Peyer's patch (tissue), 4 donors: Measurements from ENCODE around the gene TFCP2. TPM values are rescaled to one million over a fixed set of nuclear protein-coding genes. Genes with fewer than 3 reads are reported as not detected.
A peak's percentile ranks its signal among the peaks of the same experiment; 100 is the strongest.

ENCODE experiments used
- DNase-seq, 3 donors: peaks; one replicate each; pipeline ENCODE4 v3.0.0-alpha.2; 2017 to 2019
- H3K27ac ChIP-seq, 4 donors: fragments of 200-600 bp; sonication (generic); one replicate each; pipeline ENCODE4 v1.5.1; 2016 to 2019
- H3K27me3 ChIP-seq, 2 donors: fragments of 200-600 bp; sonication (generic); one replicate each; pipeline ENCODE4 v1.5.1; 2019
- H3K36me3 ChIP-seq, 3 donors: fragments of 200-600 bp; sonication (generic); one replicate each; pipeline ENCODE4 v1.5.1; 2016 to 2019
- H3K4me1 ChIP-seq, 4 donors: fragments of 200-600 bp; sonication (generic); one replicate each; pipeline ENCODE4 v1.5.1; 2016 to 2019
- H3K4me3 ChIP-seq, 4 donors: fragments of 200-600 bp; sonication (generic); 1 replicate in 3 of 4; 2 replicates in 1 of 4; pipeline ENCODE4 v1.5.1; 2016 to 2019; ENCODE audit warnings: mild to moderate bottlenecking in 1 of 4
- H3K9me3 ChIP-seq, 4 donors: fragments of 200-600 bp; sonication (generic); one replicate each; pipeline ENCODE4 v1.5.1; 2016 to 2019; ENCODE audit warnings: mild to moderate bottlenecking in 1 of 4
- POLR2A ChIP-seq, 2 donors: fragments of 450-650 bp; IDR thresholded peaks; one replicate each; pipeline ENCODE4 v1.5.1; 2017; ENCODE audit warnings: antibody characterized with exemption in 2 of 2, mild to moderate bottlenecking in 2 of 2, moderate library complexity in 2 of 2
- total RNA-seq, 4 donors: library from RNA; depleted of rRNA; stranded (reverse); fragments of >200 nt; gene quantifications; one replicate each; pipeline ENCODE4 v1.1.0, GENCODE V29; 2016
- TF ChIP-seq, protein P1 (sequence below), 6 experiments: fragments of 450-650 bp in 4 of 6; fragments of 200-600 bp in 2 of 6; sonication (generic) in 1 of 6; IDR thresholded peaks; one replicate each; pipeline ENCODE4 v1.5.1; 2017 to 2019; ENCODE audit warnings: antibody characterized with exemption in 6 of 6, mild to moderate bottlenecking in 3 of 6, moderate library complexity in 1 of 6

The TFCP2 gene
- total RNA-seq, 4 donors from 2014 or later = 14.9 to 35.5 (median 19.4) TPM

DNA sequence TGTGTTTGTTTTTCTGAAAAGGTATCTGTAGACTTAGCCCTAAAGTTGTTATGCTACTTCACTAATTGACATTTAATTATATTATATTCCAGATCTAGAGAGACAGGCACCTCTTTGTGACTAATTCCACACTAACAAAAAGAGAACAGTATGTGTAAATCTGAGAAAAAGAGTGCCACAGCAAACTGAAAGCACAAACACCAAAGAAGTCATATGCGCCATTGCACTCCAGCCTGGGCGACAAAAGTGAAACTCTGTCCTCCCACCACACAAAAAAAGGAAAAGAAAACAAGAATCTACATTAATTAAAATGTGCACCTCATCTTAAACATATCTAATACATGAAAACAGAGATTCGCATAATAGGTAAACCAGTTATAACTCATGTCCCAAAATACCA lies 85.1 kb downstream of the TFCP2 start:
- Histone ChIP-seq H3K4me1 (peaks cover 0 to under 1% (median 0%) of the 10 kb centered on the region in 4 donors), H3K27me3 (no peaks in the 10 kb centered on the region), H3K4me3 (no peak overlapping the region), H3K27ac (no peak overlapping the region), H3K36me3 (no peaks in the 10 kb centered on the region), H3K9me3 (no peaks in the 10 kb centered on the region)
- TF ChIP-seq, protein P1, sequence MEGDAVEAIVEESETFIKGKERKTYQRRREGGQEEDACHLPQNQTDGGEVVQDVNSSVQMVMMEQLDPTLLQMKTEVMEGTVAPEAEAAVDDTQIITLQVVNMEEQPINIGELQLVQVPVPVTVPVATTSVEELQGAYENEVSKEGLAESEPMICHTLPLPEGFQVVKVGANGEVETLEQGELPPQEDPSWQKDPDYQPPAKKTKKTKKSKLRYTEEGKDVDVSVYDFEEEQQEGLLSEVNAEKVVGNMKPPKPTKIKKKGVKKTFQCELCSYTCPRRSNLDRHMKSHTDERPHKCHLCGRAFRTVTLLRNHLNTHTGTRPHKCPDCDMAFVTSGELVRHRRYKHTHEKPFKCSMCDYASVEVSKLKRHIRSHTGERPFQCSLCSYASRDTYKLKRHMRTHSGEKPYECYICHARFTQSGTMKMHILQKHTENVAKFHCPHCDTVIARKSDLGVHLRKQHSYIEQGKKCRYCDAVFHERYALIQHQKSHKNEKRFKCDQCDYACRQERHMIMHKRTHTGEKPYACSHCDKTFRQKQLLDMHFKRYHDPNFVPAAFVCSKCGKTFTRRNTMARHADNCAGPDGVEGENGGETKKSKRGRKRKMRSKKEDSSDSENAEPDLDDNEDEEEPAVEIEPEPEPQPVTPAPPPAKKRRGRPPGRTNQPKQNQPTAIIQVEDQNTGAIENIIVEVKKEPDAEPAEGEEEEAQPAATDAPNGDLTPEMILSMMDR (IDR thresholded peaks at IDR 0.05) = no peak
- no peak for TF ChIP-seq POLR2A (IDR thresholded peaks at IDR 0.05)
- no peak for DNase-seq

DNA sequence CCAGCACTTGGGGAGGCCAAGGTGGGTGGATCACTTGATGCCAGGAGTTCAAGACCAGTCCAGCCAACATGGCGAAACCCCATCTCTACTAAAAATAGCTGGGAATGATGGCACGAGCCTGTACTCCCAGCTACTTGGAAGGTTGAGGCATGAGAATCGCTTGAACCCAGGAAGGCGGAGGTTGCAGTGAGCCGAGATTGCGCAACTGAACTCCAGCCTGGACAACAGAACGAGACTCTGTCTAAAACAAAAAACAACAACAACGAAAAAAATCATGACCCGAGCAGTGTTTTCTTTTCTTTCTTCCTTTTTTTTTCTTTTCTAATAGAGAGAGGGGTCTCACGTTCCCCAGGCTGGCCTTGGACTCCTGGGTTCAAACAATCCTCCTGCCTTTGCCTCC lies 86.0 kb downstream of the TFCP2 start:
- no peak overlapping the region for H3K27ac ChIP-seq
- H3K4me1 ChIP-seq = peaks cover 0 to 9% (median 0%) of the 10 kb centered on the region in 4 donors

GRCh38 chr12:51085757-51086156 lies 87.2 kb downstream of the TFCP2 start:
- peaks cover 0 to 15% (median 0%) of the 10 kb centered on the region in 4 donors for H3K4me1 ChIP-seq
- H3K27ac ChIP-seq = no peak overlapping the region
- H3K27me3 ChIP-seq = no peaks in the 10 kb centered on the region
- no peak overlapping the region for H3K4me3 ChIP-seq
- no peaks in the 10 kb centered on the region for H3K36me3 ChIP-seq
- no peak for DNase-seq
- no peaks in the 10 kb centered on the region for H3K9me3 ChIP-seq
- no peak for TF ChIP-seq POLR2A (IDR thresholded peaks at IDR 0.05)
- TF ChIP-seq, protein P1 (IDR thresholded peaks at IDR 0.05) = no peak

More for the DNA sequence above, 86.0 kb downstream of the TFCP2 start:
- Histone ChIP-seq H3K9me3 (no peaks in the 10 kb centered on the region), H3K4me3 (no peak overlapping the region), H3K36me3 (no peaks in the 10 kb centered on the region), H3K27me3 (no peaks in the 10 kb centered on the region)
- TF ChIP-seq, protein P1 (IDR thresholded peaks at IDR 0.05) = no peak
- no peak for TF ChIP-seq POLR2A (IDR thresholded peaks at IDR 0.05)
- DNase-seq = no peak

DNA sequence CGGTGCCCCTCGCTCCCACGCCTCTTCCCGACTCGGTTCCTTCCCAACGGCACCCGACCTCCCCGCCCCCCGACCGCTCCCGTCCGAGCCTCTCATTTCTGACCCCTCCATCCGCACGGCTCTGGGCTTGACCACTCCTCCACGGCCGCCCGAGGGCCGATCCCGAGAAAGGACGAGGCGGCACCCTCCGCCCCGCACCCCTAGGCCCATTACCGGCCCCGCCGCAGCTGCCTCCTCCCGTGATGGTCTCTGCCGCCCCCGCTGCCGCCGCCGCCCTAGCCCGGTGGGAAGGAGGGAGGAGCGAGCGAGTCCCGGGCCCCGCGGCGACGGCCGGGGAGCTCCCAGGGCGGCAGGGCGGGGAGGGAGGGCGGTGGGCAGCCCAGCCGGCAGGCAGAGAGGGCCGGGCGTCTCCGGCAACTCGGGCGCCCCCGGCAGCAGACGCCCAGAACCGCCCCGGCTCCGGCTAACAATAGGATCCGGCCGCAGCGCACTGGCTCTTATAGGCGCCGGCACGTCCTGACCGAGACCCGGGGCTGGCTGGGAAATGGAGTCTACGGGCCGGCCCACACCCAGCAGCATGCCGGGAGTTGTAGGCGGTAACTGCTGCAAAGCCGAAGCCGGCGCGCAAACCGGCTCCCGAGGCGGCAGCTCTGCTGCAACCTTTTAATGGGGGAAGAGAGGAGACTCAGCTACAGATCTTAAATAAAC lies 89.7 kb downstream of the TFCP2 start, which contains the start of gene CSRNP2:
TSS of gene CSRNP2 (minus strand) at position 471 of the 708 bp plus-strand sequence. CDS start 7,035 bp downstream, outside the sequence.
- no peaks in the 10 kb centered on the region for H3K36me3 ChIP-seq
- DNase-seq = peak; percentile 96 to 98 (median 97)
- TF ChIP-seq POLR2A (IDR thresholded peaks at IDR 0.05) = peak; percentile 99 to 100
- TF ChIP-seq, protein P1 (IDR thresholded peaks at IDR 0.05) = peak in 2 of 6 experiments; percentile 2 to 13
- peak within 1 kb of the TSS; percentile 83 to 97 (median 94) for H3K4me3 ChIP-seq
- H3K4me1 ChIP-seq = peaks cover 0 to 15% (median 0%) of the 10 kb centered on the region in 4 donors
- H3K27ac ChIP-seq = peak within 1 kb of the TSS; percentile 83 to 94 (median 92)
- no peaks in the 10 kb centered on the region for H3K27me3 ChIP-seq
- no peaks in the 10 kb centered on the region for H3K9me3 ChIP-seq

DNA sequence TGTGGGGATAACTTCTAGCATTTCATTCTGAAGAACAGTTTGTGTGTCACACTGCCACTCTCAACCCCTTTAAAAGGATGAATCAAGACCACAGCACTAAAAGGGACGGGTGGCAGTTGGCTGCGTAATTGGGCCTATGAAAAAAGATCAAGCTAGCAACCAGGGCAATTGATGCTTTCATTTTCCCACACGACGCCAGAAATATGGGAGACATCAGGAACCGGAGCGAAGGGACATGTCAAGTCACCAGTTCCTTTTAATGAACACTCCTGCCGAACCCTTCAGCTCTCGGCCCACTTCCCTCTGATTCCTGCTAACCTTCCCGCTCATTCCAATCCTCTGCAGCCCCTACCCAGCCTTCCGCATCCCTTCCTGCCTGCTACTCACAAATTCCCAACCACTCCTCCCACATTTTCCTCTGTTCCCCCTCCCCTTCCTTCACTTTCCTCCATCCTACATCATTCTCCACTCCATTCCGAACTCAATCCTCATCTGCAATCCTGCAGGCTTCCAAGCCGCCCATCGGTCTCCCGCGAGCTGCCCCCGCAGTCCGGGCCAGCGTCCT lies 90.3 kb downstream of the TFCP2 start:
- DNase-seq = peak in 1 of 3 donors; percentile 51
- Histone ChIP-seq H3K27ac (peak overlapping the region; percentile 83 to 94 (median 92)), H3K27me3 (no peaks in the 10 kb centered on the region), H3K4me3 (peak overlapping the region; percentile 83 to 97 (median 94)), H3K36me3 (no peaks in the 10 kb centered on the region), H3K4me1 (peaks cover 0 to 15% (median 0%) of the 10 kb centered on the region in 4 donors), H3K9me3 (no peaks in the 10 kb centered on the region)
- TF ChIP-seq POLR2A (IDR thresholded peaks at IDR 0.05) = no peak
- TF ChIP-seq, protein P1 (IDR thresholded peaks at IDR 0.05) = no peak
